WERI-Rb-1 (cell line): ENCODE measurements around the gene CSGALNACT2.

Experiments
- DNase-seq: peaks from one replicate; pipeline ENCODE4 v3.0.0-alpha.2; 2020
- H3K27ac ChIP-seq: fragments of 250-450 bp; sonication (Bioruptor Pico); 2 replicates; pipeline ENCODE4 v1.5.1; 2020; ENCODE audit warnings: mild to moderate bottlenecking, moderate library complexity
- H3K27me3 ChIP-seq: fragments of 250-450 bp; sonication (Bioruptor Pico); 2 replicates; pipeline ENCODE4 v1.5.1; 2021; ENCODE audit warnings: mild to moderate bottlenecking, low read depth, moderate library complexity; ENCODE audit not compliant: insufficient read depth, severe bottlenecking
- H3K36me3 ChIP-seq: fragments of 250-450 bp; sonication (Bioruptor Pico); 2 replicates; pipeline ENCODE4 v1.5.1; 2020; ENCODE audit warnings: mild to moderate bottlenecking, moderate library complexity
- H3K4me3 ChIP-seq: 2 replicates; pipeline ENCODE4 v1.5.1; 2011; ENCODE audit warnings: low read depth, mild to moderate bottlenecking, control low read depth, low read length
- H3K9me3 ChIP-seq: fragments of 250-450 bp; sonication (Bioruptor Pico); 2 replicates; pipeline ENCODE4 v1.5.1; 2021; ENCODE audit warnings: mild to moderate bottlenecking, moderate library complexity; ENCODE audit not compliant: severe bottlenecking
- TF ChIP-seq, protein P1 (sequence below): IDR thresholded peaks from 2 replicates; pipeline ENCODE4 v1.5.1; 2011; ENCODE audit warnings: low read depth, mild to moderate bottlenecking, control low read depth, inconsistent platforms, low read length

The CSGALNACT2 gene

GRCh38 chr10:43160046-43160920 lies 22.0 kb downstream of the CSGALNACT2 start:
- Histone ChIP-seq H3K27me3 (no peaks in the 10 kb centered on the region), H3K4me3 (no peak overlapping the region), H3K9me3 (no peaks in the 10 kb centered on the region), H3K36me3 (no peaks in the 10 kb centered on the region), H3K27ac (no peak overlapping the region)
- DNase-seq: no peak
- TF ChIP-seq, protein P1, sequence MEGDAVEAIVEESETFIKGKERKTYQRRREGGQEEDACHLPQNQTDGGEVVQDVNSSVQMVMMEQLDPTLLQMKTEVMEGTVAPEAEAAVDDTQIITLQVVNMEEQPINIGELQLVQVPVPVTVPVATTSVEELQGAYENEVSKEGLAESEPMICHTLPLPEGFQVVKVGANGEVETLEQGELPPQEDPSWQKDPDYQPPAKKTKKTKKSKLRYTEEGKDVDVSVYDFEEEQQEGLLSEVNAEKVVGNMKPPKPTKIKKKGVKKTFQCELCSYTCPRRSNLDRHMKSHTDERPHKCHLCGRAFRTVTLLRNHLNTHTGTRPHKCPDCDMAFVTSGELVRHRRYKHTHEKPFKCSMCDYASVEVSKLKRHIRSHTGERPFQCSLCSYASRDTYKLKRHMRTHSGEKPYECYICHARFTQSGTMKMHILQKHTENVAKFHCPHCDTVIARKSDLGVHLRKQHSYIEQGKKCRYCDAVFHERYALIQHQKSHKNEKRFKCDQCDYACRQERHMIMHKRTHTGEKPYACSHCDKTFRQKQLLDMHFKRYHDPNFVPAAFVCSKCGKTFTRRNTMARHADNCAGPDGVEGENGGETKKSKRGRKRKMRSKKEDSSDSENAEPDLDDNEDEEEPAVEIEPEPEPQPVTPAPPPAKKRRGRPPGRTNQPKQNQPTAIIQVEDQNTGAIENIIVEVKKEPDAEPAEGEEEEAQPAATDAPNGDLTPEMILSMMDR: no peak

- no peaks in the 10 kb centered on the region for H3K36me3 ChIP-seq
- no peaks in the 10 kb centered on the region for H3K9me3 ChIP-seq
- H3K4me3 ChIP-seq: no peak overlapping the region
Observed at GRCh38 chr10:43160921-43161255, 22.6 kb downstream of the CSGALNACT2 start.

GRCh38 chr10:43162604-43163003 lies 24.4 kb downstream of the CSGALNACT2 start:
- H3K27ac ChIP-seq: no peak overlapping the region
- TF ChIP-seq, protein P1: no peak
- no peak overlapping the region for H3K4me3 ChIP-seq
- H3K36me3 ChIP-seq: no peaks in the 10 kb centered on the region
- no peaks in the 10 kb centered on the region for H3K27me3 ChIP-seq
- no peaks in the 10 kb centered on the region for H3K9me3 ChIP-seq
- no peak for DNase-seq

More at GRCh38 chr10:43160921-43161255, 22.6 kb downstream of the CSGALNACT2 start:
- H3K27me3 ChIP-seq: no peaks in the 10 kb centered on the region
- DNase-seq: no peak
- no peak overlapping the region for H3K27ac ChIP-seq
- TF ChIP-seq, protein P1: no peak

DNA sequence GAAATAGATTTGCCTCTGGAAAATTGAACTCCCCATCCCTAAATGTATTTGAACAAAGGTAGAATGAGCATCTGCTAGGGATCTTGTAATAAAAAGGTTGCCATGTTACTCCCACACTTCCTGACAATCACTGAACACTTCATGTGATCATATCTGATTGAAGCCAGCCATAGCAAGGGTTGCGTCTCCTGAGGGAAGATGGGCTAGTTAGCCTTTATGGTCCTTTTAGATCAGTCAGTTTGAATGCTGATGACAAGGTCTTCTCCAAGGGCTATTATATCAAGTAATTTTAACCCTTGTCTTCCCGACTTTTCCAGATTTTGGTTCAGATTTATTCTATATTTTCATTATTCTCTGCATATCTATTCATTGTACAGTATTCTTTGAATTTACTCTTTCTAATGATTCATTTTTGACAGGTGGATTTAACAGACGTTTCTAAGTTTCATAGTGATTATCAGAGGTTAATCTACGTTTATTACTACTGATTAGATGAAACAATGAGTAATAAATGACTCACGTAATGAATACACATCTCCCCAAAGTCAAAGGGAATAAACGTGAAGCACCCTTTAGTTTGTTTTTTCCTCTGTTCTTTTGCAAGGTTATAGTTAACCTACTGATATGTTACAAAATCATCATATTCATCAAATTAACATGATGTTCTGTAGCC lies 28.1 kb downstream of the CSGALNACT2 start:
- DNase-seq: no peak
- TF ChIP-seq, protein P1: no peak

DNA sequence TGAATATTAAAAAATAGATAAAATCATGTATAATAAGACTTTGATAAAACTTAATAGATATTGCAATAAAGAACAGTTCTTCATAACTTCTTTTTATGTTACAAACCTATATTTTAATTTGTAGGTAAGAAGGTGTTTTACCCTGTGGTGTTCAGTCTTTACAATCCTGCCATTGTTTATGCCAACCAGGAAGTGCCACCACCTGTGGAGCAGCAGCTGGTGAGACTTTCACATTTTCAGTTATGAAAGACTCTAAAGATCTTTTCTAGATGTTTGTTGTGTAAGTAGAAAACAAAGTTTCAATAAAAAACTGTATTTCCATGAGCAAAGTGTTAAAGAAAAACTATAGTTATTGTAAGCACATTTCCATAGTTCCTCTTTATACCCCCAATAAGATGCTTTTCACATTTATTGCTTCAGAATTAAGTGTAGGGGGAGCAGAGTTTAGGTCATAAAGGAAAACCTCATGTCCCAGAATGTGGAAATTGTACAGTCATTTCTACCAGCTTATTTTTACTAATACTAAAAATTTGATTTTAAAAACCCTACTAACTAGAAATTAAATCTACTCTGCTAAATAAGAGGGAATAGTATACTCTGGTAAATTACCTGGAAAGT lies 28.7 kb downstream of the CSGALNACT2 start:
- Histone ChIP-seq H3K27me3 (no peaks in the 10 kb centered on the region), H3K4me3 (no peak overlapping the region), H3K36me3 (no peaks in the 10 kb centered on the region), H3K9me3 (no peaks in the 10 kb centered on the region), H3K27ac (no peak overlapping the region)
- no peak for DNase-seq
- TF ChIP-seq, protein P1: no peak

More for the DNA sequence above, 28.1 kb downstream of the CSGALNACT2 start:
- Histone ChIP-seq H3K36me3 (no peaks in the 10 kb centered on the region), H3K27ac (no peak overlapping the region), H3K9me3 (no peaks in the 10 kb centered on the region), H3K27me3 (no peaks in the 10 kb centered on the region), H3K4me3 (no peak overlapping the region)
